Activated naive CD8-positive, alpha-beta T cell treated with anti-CD3 and anti-CD28 coated beads, Interleukin-2, amount 10 ng/mL, durations not matched to agents 7 days and 5 days (primary cell): ENCODE measurements around the gene KIF26B. TPM values are rescaled to one million over a fixed set of nuclear protein-coding genes. Genes with fewer than 3 reads are reported as not detected.

ENCODE experiments used
- ATAC-seq: fragments of 150-1000 bp; cut with Tn5 transposase; one replicate; pipeline ENCODE4 v1.10.0; 2021; ENCODE audit warnings: low read depth, moderate library complexity
- POLR2A ChIA-PET: fragments of 350-600 bp; sonication (Branson Sonifier 250); formaldehyde crosslinking; loops from one replicate; lab custom pipeline; 2021; ENCODE audit warnings: antibody characterized with exemption; lab: Charles Lee
- DNase-seq: peaks from one replicate; pipeline ENCODE4 v3.0.0; 2021
- H3K27ac Mint-ChIP-seq: one replicate; pipeline ENCODE4 v1.8.0; 2022; ENCODE audit warnings: mild to moderate bottlenecking, mixed read lengths
- H3K27me3 Mint-ChIP-seq: one replicate; pipeline ENCODE4 v1.8.0; 2022; ENCODE audit warnings: mild to moderate bottlenecking, moderate library complexity, mixed read lengths
- H3K36me3 Mint-ChIP-seq: one replicate; pipeline ENCODE4 v1.8.0; 2021; ENCODE audit warnings: mild to moderate bottlenecking, mixed read lengths
- H3K4me1 Mint-ChIP-seq: one replicate; pipeline ENCODE4 v1.8.0; 2021; ENCODE audit warnings: mixed read lengths
- H3K4me3 Mint-ChIP-seq: one replicate; pipeline ENCODE4 v1.8.0; 2022; ENCODE audit warnings: mild to moderate bottlenecking, moderate library complexity, mixed read lengths
- H3K9me3 Mint-ChIP-seq: one replicate; pipeline ENCODE4 v1.8.0; 2021; ENCODE audit warnings: mixed read lengths
- total RNA-seq, 2 experiments: library from RNA; stranded (reverse); gene quantifications; one replicate each; pipeline ENCODE4 v1.2.3, GENCODE V29; 2021

Gene KIF26B
- total RNA-seq, 2 experiments from 2014 or later, result 0.14 TPM; not detected in 1

- Mint-ChIP-seq H3K27me3 (peaks cover 54% of the 10 kb centered on the region), H3K36me3 (no peaks in the 10 kb centered on the region), H3K27ac (no peak overlapping the region), H3K4me3 (no peak overlapping the region), H3K9me3 (no peaks in the 10 kb centered on the region), H3K4me1 (peaks cover 18% of the 10 kb centered on the region)
- no peak for ATAC-seq
- no peak for DNase-seq
- POLR2A ChIA-PET, result interaction anchor here (1.4 kb wide), 1 partner anchor 12 kb away, joined by 4 read pairs; no protein-coding TSS in a partner anchor
Measured at GRCh38 chr1:245168086-245168485, 13.3 kb downstream of the KIF26B start.

DNA sequence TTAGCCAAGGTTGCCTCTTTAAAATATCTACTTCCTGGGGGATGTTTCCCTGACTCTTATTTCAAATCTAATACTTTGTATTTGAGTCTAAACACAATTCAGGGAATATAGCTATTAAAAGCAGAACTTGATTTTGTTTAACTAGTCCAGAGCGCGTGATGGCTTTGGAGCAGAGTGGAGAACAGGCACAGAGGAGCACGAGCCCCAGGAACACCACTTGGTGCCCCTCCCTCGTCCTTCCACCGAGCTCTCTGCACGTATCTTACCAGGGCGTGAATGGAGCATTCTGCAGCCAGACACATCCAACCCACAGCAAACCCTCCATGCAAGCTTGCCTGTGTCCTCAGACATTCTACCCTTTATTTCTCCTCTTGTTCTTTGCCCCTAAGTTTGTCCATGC is 14.1 kb downstream of the KIF26B start:
- Mint-ChIP-seq H3K9me3 (no peaks in the 10 kb centered on the region), H3K4me1 (peaks cover 18% of the 10 kb centered on the region), H3K27me3 (peaks cover 48% of the 10 kb centered on the region), H3K27ac (no peak overlapping the region), H3K36me3 (no peaks in the 10 kb centered on the region), H3K4me3 (peak overlapping the region; percentile 12)
- ATAC-seq (no peak), DNase-seq (no peak)
- POLR2A ChIA-PET, result interaction anchor here (1.4 kb wide), 1 partner anchor 11 kb away, joined by 4 read pairs; no protein-coding TSS in a partner anchor

- H3K36me3 Mint-ChIP-seq, result no peaks in the 10 kb centered on the region
- peaks cover 18% of the 10 kb centered on the region for H3K4me1 Mint-ChIP-seq
Measured at GRCh38 chr1:245169376-245169775, 14.6 kb downstream of the KIF26B start.

DNA sequence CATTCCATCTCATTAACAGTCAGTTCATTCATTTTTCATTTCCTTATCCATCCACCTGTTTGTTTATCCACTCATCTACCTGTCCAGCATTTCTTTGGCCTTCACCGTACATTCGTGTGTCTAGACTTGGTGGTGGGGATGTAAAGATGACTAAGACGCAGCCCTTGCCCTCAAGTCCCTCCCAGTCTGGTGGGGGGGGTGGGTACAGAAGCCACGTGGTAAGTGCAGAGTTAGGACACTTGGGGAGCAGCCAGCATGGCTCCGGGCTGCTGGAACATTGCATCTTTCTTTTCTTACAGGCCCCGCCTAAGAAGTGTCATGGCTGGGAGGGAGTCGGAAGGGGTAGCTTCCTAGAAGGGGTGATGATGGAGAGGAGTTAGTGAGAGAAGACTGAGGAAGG is 17.2 kb downstream of the KIF26B start:
- ATAC-seq (no peak), DNase-seq (no peak)
- Mint-ChIP-seq H3K4me3 (no peak overlapping the region), H3K4me1 (peaks cover 16% of the 10 kb centered on the region), H3K27ac (no peak overlapping the region), H3K27me3 (peaks cover 30% of the 10 kb centered on the region), H3K36me3 (no peaks in the 10 kb centered on the region), H3K9me3 (no peaks in the 10 kb centered on the region)
- POLR2A ChIA-PET, result no interaction called here

More at GRCh38 chr1:245169376-245169775, 14.6 kb downstream of the KIF26B start:
- H3K9me3 Mint-ChIP-seq, result no peaks in the 10 kb centered on the region
- H3K4me3 Mint-ChIP-seq, result peak overlapping the region; percentile 12
- no peak for ATAC-seq
- POLR2A ChIA-PET, result interaction anchor here (1.4 kb wide), 1 partner anchor 11 kb away, joined by 4 read pairs; no protein-coding TSS in a partner anchor
- no peak for DNase-seq
- peaks cover 50% of the 10 kb centered on the region for H3K27me3 Mint-ChIP-seq
- no peak overlapping the region for H3K27ac Mint-ChIP-seq

DNA sequence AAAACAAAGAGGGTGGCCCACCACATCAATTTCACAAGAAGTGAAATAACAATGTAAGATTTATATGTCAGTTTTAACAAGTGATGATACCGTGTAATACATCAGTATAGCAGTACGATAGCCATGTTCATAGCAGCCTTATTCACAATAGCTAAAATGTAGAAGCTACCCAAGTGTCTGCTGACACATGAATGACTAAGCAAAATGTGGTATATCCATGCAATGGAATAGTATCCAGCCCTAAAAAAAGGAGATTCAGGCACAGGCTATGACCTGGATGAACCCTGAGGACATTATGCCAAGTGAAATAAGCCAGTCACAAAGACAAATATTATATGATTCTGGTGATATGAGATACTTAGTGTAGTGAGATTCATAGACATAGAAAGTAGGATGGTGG is 18.0 kb downstream of the KIF26B start:
- no peak for DNase-seq
- no peak overlapping the region for H3K27ac Mint-ChIP-seq
- H3K36me3 Mint-ChIP-seq, result no peaks in the 10 kb centered on the region
- POLR2A ChIA-PET, result no interaction called here
- H3K9me3 Mint-ChIP-seq, result no peaks in the 10 kb centered on the region
- ATAC-seq, result no peak
- H3K4me1 Mint-ChIP-seq, result peaks cover 14% of the 10 kb centered on the region
- no peak overlapping the region for H3K4me3 Mint-ChIP-seq
- H3K27me3 Mint-ChIP-seq, result peaks cover 22% of the 10 kb centered on the region

- H3K27me3 Mint-ChIP-seq, result peaks cover 17% of the 10 kb centered on the region
- H3K36me3 Mint-ChIP-seq, result no peaks in the 10 kb centered on the region
- H3K4me3 Mint-ChIP-seq, result no peak overlapping the region
- POLR2A ChIA-PET, result no interaction called here
- no peaks in the 10 kb centered on the region for H3K9me3 Mint-ChIP-seq
- H3K27ac Mint-ChIP-seq, result no peak overlapping the region
- ATAC-seq, result no peak
- no peak for DNase-seq
- peaks cover 12% of the 10 kb centered on the region for H3K4me1 Mint-ChIP-seq
Measured at GRCh38 chr1:245173446-245174211, 18.8 kb downstream of the KIF26B start.

GRCh38 chr1:245177071-245177900 is 22.5 kb downstream of the KIF26B start:
- Mint-ChIP-seq H3K27ac (no peak overlapping the region), H3K27me3 (peaks cover 2% of the 10 kb centered on the region), H3K36me3 (no peaks in the 10 kb centered on the region), H3K4me1 (peaks cover 18% of the 10 kb centered on the region), H3K4me3 (no peak overlapping the region), H3K9me3 (no peaks in the 10 kb centered on the region)
- ATAC-seq (no peak), DNase-seq (no peak)
- POLR2A ChIA-PET, result no interaction called here

- POLR2A ChIA-PET, result interaction anchor here (1.1 to 1.5 kb wide), 2 partner anchors 11 to 24 kb away, joined by 4 read pairs; no protein-coding TSS in a partner anchor
- ATAC-seq, result no peak
- peaks cover 6% of the 10 kb centered on the region for H3K27me3 Mint-ChIP-seq
- no peaks in the 10 kb centered on the region for H3K36me3 Mint-ChIP-seq
- no peak overlapping the region for H3K4me3 Mint-ChIP-seq
- peaks cover 18% of the 10 kb centered on the region for H3K4me1 Mint-ChIP-seq
- H3K9me3 Mint-ChIP-seq, result no peaks in the 10 kb centered on the region
- no peak for DNase-seq
- peak overlapping the region; percentile 64 for H3K27ac Mint-ChIP-seq
Measured at GRCh38 chr1:245179706-245180105, 24.9 kb downstream of the KIF26B start.

GRCh38 chr1:245180496-245181157 is 25.8 kb downstream of the KIF26B start:
- peaks cover 18% of the 10 kb centered on the region for H3K4me1 Mint-ChIP-seq
- no peaks in the 10 kb centered on the region for H3K9me3 Mint-ChIP-seq
- DNase-seq, result peak; percentile 43
- H3K4me3 Mint-ChIP-seq, result peak overlapping the region; percentile 26
- peak overlapping the region; percentile 78 for H3K27ac Mint-ChIP-seq
- POLR2A ChIA-PET, result interaction anchor here (1.1 to 1.5 kb wide), 2 partner anchors 12 to 25 kb away, joined by 4 read pairs; no protein-coding TSS in a partner anchor
- peaks cover 6% of the 10 kb centered on the region for H3K27me3 Mint-ChIP-seq
- no peaks in the 10 kb centered on the region for H3K36me3 Mint-ChIP-seq
- ATAC-seq, result peak; percentile 84

DNA sequence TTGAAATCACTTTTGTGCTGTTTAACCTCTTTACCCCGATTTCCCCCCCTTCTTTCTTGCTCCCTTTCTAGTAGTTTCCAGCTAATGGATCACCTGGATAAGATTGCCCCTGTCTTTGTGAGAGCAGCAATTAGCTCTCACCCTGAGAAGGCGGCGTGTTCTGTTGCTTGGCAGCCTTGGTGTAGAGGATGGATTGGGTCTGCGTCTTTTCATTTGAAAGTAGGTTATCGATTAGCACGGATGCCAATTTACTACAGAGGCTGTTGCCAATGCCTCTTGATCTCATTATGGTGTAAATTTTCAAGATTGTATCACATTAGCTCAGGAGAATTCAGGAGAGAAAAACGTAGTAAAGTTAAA is 26.4 kb downstream of the KIF26B start:
- Mint-ChIP-seq H3K4me3 (no peak overlapping the region), H3K27ac (peak overlapping the region; percentile 47), H3K4me1 (peaks cover 18% of the 10 kb centered on the region), H3K9me3 (no peaks in the 10 kb centered on the region), H3K36me3 (no peaks in the 10 kb centered on the region), H3K27me3 (peaks cover 6% of the 10 kb centered on the region)
- ATAC-seq (no peak), DNase-seq (no peak)
- POLR2A ChIA-PET, result interaction anchor here (1.5 kb wide), 1 partner anchor 25 kb away, joined by 4 read pairs; no protein-coding TSS in a partner anchor

DNA sequence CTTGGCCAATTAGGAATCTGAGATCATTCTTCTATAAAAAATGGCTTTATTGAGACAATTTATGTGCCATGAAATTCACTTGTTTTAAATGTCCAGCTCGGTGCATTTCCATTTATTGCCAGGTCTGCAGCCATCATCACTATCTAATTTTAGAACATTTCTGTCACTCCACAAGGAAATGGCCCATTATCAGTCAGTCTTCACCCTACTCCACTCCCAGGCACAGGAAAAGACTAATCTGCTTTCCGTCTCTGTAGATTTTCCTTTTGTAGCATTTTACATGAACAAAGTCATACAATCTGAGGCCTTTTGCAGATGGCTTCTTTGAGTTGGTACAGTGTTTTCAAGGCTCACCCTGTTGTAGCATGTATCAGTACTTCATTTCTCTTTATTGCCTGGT is 27.2 kb downstream of the KIF26B start:
- ATAC-seq (no peak), DNase-seq (no peak)
- H3K4me3 Mint-ChIP-seq, result no peak overlapping the region
- no peak overlapping the region for H3K27ac Mint-ChIP-seq
- H3K36me3 Mint-ChIP-seq, result no peaks in the 10 kb centered on the region
- peaks cover 18% of the 10 kb centered on the region for H3K4me1 Mint-ChIP-seq
- H3K9me3 Mint-ChIP-seq, result no peaks in the 10 kb centered on the region
- POLR2A ChIA-PET, result no interaction called here
- H3K27me3 Mint-ChIP-seq, result peaks cover 6% of the 10 kb centered on the region

DNA sequence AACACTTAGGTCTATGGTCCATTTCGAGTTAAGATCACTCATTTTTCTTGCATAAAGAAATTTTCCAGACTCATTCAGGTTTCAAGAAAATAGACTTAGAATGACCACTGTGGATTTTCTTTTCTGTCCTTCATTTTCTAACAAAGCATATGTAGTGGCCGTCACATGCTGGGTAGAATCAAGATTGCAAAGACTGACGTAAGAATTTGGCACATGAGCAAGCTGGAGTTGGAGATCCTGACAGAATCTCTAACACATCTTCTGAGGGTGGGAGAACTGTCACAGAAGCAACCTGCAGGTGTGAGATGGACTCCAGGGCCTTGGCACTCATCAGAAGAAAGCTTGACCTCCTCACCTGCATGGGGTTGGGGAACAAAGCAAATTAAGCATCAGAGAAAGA is 28.6 kb downstream of the KIF26B start:
- no peak for ATAC-seq
- Mint-ChIP-seq H3K4me1 (peaks cover 18% of the 10 kb centered on the region), H3K27me3 (peaks cover 6% of the 10 kb centered on the region), H3K4me3 (no peak overlapping the region), H3K27ac (no peak overlapping the region), H3K9me3 (no peaks in the 10 kb centered on the region), H3K36me3 (no peaks in the 10 kb centered on the region)
- POLR2A ChIA-PET, result no interaction called here
- no peak for DNase-seq

DNA sequence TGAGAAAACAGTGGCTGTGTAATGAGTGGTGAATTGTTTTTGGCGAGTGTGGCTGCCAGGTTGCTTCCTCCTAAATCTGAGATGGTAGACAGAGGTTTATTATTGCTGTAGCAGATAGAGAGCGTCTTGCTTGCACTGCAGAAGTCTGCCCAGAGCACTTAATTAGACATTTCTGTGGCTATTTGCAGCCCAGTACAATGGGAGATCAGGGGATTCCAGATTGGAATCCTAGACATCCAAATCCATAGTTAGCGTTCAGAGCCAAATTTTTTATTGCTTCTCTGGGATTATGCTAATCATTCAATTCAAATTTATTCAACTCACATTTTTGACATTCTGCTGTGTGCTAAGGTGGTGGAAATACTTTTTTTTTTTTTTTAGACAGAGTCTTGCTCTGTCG is 30.0 kb downstream of the KIF26B start:
- DNase-seq (no peak), ATAC-seq (no peak)
- Mint-ChIP-seq H3K4me3 (no peak overlapping the region), H3K36me3 (no peaks in the 10 kb centered on the region), H3K4me1 (peaks cover 13% of the 10 kb centered on the region), H3K9me3 (no peaks in the 10 kb centered on the region), H3K27ac (no peak overlapping the region), H3K27me3 (peaks cover 6% of the 10 kb centered on the region)
- POLR2A ChIA-PET, result no interaction called here
